ENCODE measurements around the gene PEPD.

Gene PEPD

DNA sequence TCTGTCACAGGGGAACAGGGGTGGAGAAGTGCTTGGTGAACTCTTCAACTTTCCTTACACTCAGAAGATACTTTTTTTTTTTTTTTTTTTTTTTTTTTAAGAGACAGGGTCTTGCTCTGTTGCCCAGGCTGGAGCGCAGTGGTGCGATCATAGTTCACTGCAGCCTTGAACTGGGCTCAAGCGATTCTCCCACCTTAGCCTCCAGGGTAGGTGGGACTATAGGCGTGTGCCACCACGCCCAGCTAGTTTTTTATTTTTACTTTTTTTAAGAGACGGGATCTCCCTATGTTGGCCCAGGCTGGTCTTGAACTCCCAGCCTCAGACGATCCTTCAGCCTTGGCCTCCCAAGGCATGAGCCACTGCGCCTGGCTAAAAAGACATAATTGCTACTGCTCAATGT is 136.6 kb downstream of the PEPD start:
- no peak overlapping the region for H3K27ac ChIP-seq
- TF ChIP-seq, protein P1, sequence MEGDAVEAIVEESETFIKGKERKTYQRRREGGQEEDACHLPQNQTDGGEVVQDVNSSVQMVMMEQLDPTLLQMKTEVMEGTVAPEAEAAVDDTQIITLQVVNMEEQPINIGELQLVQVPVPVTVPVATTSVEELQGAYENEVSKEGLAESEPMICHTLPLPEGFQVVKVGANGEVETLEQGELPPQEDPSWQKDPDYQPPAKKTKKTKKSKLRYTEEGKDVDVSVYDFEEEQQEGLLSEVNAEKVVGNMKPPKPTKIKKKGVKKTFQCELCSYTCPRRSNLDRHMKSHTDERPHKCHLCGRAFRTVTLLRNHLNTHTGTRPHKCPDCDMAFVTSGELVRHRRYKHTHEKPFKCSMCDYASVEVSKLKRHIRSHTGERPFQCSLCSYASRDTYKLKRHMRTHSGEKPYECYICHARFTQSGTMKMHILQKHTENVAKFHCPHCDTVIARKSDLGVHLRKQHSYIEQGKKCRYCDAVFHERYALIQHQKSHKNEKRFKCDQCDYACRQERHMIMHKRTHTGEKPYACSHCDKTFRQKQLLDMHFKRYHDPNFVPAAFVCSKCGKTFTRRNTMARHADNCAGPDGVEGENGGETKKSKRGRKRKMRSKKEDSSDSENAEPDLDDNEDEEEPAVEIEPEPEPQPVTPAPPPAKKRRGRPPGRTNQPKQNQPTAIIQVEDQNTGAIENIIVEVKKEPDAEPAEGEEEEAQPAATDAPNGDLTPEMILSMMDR (IDR thresholded peaks at IDR 0.05) = no peak
- no peak for TF ChIP-seq ZFX (IDR thresholded peaks at IDR 0.05; ENCODE audit: borderline replicate concordance)

DNA sequence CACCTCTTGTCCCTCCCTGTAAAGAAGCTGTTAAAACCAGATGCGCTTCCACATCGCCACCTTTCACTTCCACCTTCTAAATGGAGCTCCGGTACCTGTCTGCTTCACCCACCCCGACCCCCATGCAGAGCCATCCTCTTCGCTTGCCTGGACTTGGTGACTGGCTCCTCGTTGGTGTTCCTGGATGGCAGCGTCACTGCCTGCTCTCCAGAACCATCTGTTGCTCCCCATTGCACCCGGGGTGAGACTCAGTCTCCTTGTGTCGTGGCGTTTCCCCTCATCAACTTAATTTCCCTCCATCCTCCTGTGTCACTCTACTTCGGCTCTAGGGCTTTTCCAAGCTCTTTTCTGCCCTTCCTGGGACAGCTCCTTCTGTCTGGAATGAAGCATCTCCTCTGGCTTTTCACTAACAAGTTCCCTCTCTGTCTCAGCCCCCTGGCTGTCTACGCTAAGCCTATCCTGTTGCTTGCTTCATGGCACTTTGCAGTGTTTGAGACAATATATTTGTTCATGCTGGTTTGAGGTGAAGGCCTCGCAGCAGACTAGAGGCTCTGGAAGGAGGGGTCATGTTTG is 137.8 kb downstream of the PEPD start:
- no peak overlapping the region for H3K27ac ChIP-seq
- no peak for TF ChIP-seq ZFX (IDR thresholded peaks at IDR 0.05; ENCODE audit: borderline replicate concordance)
- TF ChIP-seq, protein P1 (IDR thresholded peaks at IDR 0.05) = no peak

DNA sequence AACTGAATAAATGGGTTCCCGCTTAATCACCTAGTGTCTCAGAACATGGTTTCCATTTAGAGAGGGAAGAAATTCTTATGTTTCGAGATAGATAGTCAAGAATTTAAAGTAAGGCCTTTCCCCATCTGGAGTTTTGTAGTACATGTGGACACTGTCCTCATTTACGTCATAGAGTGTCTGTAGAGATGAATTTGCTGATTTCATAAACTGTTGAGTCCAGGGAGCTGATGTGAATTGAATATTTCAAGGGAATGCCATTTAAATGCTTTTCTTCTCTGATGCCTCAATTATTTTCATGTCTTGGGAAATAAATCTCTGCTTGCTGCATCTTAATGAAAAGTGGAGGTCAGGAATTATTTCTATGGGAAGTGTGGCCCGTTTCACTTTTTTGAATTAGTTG is 138.6 kb downstream of the PEPD start:
- TF ChIP-seq, protein P1 (IDR thresholded peaks at IDR 0.05) = no peak
- TF ChIP-seq ZFX (IDR thresholded peaks at IDR 0.05; ENCODE audit: borderline replicate concordance) = no peak
- H3K27ac ChIP-seq = no peak overlapping the region

DNA sequence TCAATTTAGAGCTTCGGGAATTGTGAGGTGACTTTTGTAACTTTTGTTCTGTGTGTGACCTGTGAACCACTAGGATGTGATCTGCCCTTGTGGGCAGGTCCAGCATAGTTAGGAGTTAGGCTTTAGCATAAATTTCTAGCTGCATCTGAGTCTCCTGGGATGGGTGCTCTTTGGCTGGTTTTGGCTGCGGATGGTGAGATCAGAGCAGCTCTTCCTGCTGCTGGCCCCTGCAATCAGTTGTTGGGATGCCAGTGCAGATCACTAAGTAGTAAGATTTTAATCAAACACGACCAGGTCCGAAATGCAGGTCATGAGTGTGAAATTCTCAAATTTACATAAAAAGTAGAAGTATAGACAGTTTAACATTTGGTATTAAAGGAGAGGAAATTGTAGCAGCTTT is 139.6 kb downstream of the PEPD start:
- TF ChIP-seq ZFX (IDR thresholded peaks at IDR 0.05; ENCODE audit: borderline replicate concordance) = no peak
- TF ChIP-seq, protein P1 (IDR thresholded peaks at IDR 0.05) = no peak
- no peak overlapping the region for H3K27ac ChIP-seq

DNA sequence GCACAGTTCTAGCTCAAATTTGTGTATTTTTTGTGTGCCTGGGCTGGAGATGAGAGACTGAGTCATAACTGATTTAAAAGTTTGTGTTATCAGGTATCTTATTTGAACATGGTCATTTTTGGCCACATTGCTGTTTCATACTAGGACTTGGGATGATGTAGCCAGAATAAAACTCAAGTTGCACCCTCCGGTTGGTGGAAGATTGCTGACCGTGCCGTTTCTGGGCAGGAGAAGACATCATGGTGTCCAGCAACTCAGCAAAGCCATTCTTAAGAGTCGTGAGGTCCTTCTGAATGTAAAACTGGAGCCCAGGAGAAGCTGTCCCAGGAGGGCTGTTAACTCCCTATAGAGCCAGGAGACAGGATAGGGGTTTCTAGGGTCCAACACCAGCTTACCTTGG is 140.5 kb downstream of the PEPD start:
- TF ChIP-seq, protein P1 (IDR thresholded peaks at IDR 0.05) = no peak
- no peak for TF ChIP-seq ZFX (IDR thresholded peaks at IDR 0.05; ENCODE audit: borderline replicate concordance)
- no peak overlapping the region for H3K27ac ChIP-seq

DNA sequence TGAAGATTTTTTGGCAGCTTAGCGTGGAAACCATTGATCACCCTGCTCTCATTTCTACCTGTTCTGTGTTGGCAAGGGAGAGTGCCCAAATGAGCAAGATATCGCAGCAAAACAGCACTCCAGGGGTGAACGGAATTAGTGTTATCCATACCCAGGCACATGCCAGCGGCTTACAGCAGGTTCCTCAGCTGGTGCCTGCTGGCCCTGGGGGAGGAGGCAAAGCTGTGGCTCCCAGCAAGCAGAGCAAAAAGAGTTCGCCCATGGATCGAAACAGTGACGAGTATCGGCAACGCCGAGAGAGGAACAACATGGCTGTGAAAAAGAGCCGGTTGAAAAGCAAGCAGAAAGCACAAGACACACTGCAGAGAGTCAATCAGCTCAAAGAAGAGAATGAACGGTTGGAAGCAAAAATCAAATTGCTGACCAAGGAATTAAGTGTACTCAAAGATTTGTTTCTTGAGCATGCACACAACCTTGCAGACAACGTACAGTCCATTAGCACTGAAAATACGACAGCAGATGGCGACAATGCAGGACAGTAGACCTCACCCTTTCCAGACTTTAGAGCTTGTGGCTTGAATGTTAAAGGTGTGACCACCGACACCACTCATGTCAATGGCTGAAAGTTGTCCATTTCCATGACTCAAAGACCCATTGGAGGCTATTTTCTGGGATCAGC is 142.3 kb downstream of the PEPD start:
- no peak overlapping the region for H3K27ac ChIP-seq
- TF ChIP-seq, protein P1 (IDR thresholded peaks at IDR 0.05) = no peak
- no peak for TF ChIP-seq ZFX (IDR thresholded peaks at IDR 0.05; ENCODE audit: borderline replicate concordance)
